Mesenteric fat pad (tissue), 1 donor: ENCODE results near the gene ANK2. TPM values are rescaled to one million over a fixed set of nuclear protein-coding genes. Genes with fewer than 3 reads are reported as not detected.
"Not testable (repeated sequence)": the region's sequence is repeated elsewhere in the genome, so short reads cannot be mapped to it uniquely, and the experiment has no call there.

ENCODE experiments used
- DNase-seq: peaks from one replicate; pipeline ENCODE4 v3.0.0-alpha.2; 2020; ENCODE audit warnings: low spot score
- total RNA-seq: library from RNA; stranded (reverse); fragmentation: NEBNext Ultra II Directional; extraction: Animal tissue kit (Norgen Biotek cat#: 25700); gene quantifications from one replicate; pipeline ENCODE4 v1.2.1, GENCODE V29; 2021
- donor health status: DM: yes; HTN: yes; CAD: no.

The ANK2 gene
- total RNA-seq, 1 donor from 2014 or later: 97.0 TPM

DNA sequence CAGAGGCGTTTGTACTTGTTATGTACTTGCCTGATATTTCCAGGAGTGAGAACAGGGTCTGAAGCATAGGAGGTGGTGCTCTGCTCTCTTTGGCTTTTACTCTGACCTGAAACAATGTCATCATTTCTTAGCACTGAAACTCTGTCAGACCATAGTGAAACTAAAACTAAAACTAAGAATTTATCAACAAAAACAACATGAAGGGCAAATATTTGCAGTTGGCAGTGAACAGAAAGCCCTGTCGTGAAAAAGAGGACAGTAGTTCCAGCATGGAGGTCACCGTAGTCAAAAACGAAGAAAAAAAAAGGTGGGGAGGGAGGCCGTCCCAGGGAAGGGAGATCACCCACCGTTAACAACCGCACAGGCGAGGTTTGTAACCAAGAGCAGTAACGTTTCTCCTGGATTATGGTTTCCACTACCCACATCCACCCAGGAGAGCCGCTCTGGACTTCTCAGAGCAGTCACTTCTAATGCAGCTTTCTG lies 97.5 kb downstream of the ANK2 start:
- DNase-seq: no peak

DNA sequence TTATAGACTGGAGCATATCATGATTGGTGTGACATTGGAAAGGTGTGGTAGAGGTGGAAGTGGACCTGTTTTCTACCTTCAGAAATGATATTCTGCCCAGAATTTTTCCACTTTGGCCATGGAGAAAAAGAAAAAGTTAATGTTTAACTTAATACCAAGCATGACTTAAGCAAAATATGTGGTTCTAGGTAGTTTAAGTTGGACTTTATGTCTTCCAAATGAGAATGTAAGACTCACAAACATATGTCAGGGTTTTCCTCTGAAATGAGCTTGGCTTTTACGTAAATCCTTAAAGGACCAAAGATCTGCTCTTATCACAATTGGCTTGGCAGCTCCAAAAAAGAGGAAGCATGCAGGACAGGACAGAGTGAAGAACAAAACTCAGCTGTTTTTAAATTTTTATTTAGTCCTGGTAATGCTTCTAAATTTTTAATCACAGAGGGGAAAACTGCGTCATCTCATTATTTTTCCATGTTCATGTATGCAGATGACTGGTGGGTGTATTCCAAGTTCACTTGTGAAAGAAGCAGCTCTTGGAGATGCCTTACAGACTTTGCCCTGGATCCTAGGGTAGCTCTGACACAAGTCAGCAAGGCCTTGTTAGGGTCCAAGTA lies 98.2 kb downstream of the ANK2 start:
- no peak for DNase-seq

DNA sequence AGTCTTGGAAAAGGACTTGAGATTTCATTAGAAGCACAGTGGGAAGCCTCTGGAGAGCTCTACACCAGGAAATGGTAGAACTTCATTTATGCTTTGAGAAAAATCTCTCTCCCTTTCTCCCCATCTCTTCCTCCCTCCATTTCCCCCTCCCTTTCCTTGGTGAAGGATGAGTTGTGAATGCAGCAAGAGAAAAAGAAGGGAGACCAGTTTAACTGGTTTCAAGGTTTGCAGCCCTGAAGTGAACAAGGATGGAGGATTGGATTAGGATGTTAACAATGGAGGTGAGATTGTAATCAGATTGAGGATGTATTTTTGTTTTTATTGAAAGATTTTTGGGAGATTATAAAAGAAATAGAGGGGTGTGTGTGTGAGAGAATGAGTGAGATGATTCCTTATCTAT lies 99.5 kb downstream of the ANK2 start:
- DNase-seq: no peak

DNA sequence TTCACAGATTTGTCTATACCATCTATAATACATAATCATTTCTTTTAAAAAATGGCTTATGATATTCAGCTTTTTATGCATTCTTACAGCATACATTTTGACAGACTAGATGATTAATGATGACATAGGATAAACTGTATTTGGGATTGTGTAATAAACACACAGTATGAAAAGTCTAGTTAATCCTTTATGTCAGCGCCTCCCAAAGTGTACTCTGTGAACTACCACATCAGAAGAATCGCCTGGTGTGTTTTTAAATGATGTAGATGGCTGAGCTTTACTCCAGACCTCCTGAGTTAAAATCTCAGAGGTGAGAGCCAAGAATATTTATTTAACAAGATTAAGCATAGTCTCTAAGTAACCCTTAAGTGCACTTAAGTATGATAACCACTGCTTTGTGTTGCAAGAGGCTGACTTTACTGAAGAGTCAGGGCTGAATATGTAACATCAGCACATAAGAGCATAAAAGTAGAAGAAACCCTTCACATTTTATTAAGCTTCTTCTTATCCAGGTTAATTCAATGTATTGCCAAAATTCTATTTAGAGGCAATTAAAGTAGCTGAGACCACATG lies 104.2 kb downstream of the ANK2 start:
- no peak for DNase-seq

DNA sequence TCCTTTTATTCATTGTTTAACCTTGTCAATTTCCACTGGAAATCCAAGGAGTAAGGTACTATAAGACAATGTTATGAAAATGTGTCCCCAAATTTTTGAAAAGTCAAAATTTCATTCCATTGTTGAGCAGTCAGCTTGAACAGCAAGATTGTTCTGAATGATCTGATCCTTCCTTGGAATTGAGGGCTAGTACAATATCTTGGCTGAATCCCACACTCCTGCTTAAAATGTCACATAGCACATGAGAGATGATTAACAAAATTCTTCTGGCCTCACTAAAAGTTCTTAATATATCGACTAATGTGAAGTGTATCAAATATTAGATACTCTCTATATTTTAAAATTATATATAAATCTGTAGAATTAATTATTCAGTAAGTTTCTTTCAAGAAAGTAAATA lies 104.8 kb downstream of the ANK2 start:
- no peak for DNase-seq

DNA sequence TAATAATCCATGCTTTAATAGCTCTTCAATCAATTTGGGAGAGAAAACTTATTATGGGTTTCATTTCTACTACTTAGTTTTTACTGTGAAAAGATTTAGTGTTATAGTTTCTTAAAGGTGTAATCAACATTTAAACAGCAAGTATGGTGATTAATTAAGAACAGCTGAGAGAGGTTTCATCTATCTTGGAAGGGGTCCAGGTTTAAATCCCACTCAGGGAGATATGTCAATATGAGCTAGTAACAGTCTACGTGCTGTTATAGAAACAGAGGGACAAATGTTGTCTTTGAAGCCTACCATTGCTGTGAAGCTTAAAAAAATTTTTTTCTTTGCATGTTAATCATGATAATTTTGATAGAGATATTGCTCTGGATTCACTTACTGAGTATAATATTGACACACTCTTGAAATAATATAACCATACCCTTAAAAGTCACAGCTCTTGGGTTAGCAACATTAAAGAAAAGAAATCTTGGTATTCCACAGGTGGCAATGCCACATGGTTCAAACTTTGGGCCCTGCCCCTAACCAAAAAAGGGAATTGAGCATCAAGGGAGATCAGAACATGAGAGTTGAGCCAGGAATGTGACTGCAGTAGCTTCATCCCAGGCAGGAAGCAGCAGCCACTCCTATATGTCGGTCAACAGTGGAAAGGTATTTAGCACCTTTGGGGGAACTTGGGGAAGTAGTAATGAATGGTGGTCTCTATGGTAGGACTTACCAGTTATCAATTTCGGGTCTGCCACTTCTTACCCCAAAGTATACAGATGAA lies 107.8 kb downstream of the ANK2 start:
- no peak for DNase-seq

DNA sequence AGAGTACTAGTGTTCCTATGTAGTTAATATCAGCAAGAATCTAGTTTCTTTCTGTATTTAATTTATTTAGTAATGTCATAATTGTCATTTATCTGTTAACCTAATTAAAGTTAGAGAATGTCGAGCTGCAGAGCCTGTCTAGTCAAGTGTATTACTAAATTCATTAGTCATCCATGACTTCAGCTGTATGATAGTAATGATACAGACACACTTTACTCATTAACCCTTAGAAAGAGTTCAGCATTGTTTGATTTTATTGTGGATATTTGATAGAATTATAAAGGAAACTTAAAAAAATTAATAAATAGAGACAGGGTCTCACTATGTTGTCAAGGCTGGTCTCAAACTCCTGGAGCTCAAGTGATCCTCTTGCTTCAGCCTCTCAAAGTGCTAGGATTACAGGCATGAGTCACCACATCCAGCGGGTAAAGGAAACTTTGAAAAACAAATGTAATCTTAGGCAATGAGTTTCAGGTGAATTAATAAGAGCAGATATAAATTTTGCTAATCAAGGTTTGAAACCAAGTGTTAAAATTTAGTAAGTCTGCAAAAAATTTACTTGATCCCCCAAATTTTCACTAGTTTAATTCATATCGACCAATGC lies 110.6 kb downstream of the ANK2 start:
- DNase-seq: no peak

DNA sequence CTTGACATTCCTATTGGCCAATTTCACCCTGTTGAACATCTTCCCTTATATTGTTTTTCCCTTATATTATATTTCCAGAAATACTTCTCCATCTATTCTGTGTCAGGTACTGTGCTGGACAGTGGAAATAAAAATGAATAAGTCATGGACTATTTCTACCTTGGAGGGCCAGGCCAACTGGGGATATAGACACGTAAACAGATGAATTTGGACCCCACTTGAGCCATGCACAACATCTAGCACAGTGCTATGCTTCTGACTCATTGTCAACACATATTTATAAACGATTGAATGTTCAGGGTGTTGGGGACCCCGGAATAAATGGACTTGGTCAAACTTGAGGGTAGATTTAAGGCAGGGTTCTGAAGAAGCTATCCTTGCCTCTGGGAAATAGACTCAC lies 111.1 kb downstream of the ANK2 start:
- DNase-seq: no peak

DNA sequence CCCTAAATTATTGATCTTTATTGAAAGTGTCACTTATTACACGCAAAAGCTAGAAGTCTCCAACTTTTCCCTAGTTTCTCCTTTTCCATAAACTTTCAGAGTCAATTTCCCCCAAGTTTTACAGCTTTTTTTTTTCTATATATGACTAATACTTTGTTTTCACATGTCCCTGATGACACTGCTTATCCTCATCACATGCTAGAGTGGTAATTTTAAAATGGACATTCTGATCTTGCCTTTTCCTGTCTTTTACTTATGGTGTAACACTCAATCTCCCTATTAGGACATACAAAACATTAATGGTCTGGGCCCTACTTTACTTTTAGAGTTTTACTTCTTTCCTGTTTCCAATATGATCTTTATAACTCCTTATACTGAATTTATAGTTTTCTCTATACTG lies 112.6 kb downstream of the ANK2 start:
- no peak for DNase-seq

DNA sequence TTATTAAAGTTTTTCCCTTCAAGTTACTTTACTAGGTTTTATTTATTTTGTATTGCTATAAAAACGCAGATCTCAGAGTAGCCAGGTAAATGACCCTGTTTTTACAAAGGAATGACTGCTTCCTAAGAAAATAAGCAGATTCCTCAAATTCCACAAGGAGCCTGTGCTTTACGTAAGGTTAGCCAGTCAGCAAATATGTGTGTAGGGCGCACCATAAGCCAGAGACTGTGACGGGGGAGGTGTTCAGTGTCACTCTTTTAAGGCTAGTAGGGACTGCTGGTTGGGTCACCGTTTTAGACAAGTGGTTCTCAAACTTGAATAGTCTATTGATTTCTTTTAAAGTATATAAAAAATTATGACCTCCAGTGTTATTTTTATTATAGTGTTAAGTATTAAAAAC lies 119.9 kb downstream of the ANK2 start:
- DNase-seq: no peak

DNA sequence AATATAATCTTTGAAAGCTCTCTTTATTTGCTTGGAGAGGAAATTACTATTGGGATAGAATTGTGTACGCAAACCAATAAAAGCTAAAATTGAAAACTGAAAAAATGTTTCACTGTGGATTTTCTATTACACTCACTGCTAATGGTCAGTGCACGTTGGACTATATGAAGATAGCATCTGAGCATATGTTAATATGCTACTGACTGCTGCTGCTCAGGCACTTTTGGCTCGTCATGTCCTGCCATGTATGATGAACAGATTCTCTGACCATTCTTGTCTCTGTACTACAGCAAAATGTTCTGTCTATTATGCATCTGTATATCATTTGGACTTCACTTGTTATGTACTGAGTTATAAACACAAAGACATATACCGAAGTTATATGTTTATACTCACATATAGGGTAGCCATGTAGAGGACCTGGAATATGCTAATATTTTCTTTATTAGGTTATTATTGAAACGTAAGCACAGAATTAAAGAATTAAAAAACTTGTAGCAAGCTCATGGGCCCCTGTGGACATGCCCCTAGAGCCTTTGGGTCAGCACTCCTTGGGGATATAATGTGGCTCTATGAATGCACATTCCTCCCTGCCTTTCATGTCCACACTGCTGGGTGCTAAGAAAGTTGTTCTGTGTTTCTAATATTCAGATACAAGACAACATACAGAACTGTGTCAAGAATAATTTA lies 120.8 kb downstream of the ANK2 start:
- DNase-seq: no peak

DNA sequence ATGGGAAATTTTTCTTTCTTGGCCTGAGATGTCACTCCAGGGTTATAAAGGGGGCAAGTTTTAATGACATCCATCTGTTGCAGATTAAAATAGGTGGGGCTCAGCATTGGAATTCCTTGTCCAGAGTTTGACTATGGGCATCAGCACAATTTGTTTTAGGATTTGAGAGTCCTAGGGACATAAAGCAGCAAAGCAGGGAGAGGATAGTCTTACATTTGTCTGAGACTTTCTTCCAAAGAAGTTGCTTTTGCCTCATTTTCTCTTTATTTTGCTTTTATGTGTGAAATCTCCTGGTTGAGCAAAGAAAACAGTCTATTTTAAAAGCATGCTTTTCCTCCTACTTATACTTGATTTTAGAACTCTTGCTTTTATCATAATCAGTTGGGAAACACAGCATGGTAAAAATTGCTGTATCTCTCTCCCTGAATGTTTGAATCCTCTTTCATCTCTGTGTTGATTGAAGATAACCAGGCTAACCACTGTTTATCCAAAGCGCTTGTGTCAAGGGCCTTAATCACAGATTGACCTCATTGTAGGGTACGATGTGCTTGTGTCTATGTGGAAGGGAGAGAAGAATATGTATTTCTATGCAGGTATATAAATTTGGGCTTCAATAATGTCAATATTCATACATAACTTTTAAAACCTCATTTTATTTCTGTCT lies 121.5 kb downstream of the ANK2 start:
- no peak for DNase-seq

DNA sequence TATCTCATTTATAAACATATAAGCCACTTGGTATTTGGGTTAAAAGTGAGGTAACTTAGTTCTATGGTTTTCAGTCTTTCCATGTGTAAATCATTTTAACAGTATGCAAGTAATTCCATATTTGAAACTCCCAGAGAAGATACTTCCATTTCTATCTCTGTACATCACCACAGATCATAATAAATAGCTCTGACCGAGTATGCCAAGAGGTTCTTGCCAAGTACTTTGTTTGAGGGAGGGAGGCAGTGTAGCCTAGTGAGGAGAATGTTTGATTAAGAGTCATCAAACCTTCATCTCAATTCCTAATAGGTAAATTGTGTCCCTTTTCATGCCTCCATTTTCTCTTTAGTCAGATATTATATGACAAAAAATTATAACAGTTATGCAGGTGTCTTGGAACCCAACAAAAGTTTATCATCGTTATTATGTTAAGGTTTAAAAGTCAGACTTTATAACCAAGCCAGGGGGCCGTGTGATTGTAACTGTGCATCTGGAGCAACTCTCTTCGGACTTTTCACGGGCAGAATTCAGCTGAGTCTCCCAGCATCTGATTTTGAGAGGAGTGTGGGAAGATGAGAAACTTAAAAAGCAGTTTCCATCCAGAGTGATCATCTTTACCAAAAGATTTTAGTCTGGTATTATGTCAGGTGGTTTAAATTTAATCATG lies 123.8 kb downstream of the ANK2 start:
- DNase-seq: no peak

DNA sequence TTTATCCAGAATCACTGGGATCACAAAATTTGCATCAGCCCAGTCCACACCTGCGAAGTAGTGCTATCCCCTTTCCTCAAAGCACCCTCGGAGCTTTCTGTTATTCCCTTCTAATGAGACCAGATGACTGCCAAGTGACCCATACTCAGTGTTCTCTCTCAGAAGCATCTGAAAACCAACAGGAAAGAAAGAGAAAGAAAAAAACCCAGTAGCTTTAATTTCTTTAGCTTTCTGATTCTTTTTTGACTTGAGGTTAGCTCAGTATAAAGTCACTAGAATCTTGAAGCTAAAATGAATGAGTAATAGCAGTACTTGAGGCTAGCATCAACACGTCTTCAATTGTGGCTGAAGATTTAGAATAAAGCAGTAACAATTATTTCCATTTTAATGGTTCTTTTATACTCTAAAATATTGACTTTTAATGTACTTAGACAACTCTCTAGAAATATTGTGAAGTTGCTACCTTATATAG lies 124.4 kb downstream of the ANK2 start:
- DNase-seq: no peak

DNA sequence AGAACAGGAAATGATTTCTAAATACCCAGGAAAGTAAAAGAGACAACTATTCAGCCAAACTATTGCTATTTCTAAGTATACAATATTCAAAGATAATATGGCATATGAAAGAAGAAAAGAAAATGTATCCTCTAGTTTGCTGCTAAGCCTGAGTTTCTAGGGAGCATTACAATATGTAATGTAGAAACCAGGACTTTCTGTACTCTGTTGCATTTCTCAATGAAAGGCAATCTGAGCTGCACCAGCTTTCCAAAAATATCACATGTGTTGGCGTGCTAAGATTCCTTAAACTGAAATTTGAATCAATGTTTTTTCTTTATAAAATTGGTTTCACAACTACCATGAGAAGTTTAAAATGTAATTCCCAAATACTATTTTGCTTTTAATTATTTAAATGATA lies 129.6 kb downstream of the ANK2 start:
- no peak for DNase-seq

DNA sequence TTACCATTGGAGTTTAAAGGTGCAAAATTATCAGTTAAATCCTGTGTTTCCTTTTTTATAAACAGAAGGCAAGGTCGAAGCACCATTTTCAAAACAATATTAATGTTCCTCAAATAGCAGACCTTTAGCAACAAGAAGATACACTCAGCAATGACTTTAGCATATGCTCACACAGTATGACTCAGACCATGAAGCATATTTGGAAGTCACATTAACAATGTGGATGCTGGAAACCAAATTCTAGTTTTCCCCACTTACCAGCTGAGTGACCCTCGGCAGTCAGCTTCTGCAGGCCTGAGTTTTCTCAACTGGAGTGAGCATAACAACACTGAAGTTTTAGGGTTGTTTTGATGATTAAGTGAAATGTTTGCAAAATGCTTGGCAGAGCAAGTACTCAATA lies 130.5 kb downstream of the ANK2 start:
- no peak for DNase-seq

DNA sequence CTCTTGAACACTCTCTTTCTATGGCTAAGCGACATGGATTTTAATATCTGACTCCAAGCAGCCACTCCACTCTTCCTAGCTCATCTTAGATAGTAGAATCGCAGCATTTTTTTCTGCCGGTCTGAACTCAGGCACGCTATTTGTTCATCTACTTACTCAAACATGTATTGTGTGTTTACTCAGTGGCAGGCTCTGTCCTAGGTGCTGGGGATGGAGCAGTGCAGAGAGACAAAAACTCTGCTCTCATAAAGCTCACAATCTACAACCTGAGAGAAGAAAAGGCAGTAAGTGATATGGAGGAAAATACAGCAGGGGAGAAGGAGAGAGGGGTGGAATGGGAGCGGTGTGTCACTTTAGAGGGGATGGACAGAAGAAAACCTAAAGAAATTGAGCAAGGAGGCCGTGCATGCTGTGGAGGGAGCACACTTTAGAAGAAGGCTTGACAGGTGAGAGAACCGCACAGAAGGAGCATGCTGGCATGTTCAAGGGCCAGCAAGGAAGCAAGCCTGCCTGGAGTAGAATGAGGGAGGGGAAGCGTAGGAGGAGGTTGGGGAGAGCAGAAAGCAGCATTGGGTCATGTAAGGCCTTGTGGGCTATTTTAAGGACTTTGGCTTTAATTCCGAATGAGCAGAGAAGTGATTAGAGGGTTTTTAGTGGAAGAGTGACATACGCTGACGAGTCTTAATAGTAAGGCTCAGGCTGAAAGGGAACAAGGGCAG lies 132.0 kb downstream of the ANK2 start:
- DNase-seq: no peak

DNA sequence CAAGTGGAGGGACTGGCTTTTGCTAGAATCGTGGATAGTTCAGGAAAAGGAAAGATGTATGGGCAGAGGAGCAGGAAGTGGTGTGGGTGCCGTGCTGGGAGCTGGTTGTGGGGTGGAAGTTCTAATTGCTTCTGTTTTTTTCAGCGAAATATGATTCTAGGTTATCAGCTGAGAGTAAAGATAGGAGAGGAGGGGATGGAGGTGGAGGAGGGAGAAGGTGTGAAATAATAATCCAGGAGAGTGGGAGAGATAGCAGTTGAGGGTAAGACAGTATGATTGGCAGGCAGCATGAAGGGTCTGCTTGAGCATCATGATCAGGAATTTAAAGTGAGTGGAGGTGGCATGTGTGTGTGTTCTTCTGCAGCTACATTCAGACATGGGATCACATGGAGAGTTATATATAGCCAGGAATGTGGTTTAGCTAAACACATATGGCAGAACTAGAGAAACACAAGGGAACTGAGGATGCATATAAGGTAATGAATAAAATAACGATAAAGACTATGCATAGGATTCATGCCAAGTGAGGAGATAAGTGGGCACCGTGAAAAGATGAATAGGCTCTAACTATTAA lies 133.7 kb downstream of the ANK2 start:
- no peak for DNase-seq

DNA sequence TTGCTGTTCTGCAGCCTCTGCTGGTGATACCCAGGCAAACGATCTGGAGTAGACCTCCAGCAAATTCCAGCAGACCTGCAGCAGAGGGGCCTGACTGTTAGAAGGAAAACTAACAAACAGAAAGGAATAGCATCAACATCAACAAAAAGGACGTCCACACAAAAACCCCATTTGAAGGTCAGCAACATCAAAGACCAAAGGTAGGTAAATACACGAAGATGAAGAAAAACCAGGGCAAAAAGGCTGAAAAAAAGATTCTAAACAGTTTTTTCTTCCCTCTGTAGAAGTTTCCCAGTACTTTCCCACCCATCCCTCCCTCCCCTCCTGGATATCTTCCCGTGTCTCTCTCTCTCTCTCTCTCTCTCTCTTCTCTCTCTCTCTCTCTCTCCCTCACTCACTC lies 136.8 kb downstream of the ANK2 start:
- not testable (repeated sequence) for DNase-seq
